GM12892 (cell line): ENCODE results near the gene FSTL1.

Source experiments
- POLR2A ChIP-seq: IDR thresholded peaks from 2 replicates; pipeline ENCODE4 v1.6.1; 2011; ENCODE audit warnings: low read depth, low read length, control low read depth
- POLR2AphosphoS5 ChIP-seq: IDR thresholded peaks from 2 replicates; pipeline ENCODE4 v1.6.1; 2011; ENCODE audit warnings: low read depth, low read length, control low read depth
- TAF1 ChIP-seq: IDR thresholded peaks from 2 replicates; pipeline ENCODE4 v1.6.1; 2011; ENCODE audit warnings: low read depth, mild to moderate bottlenecking, control low read depth, low read length, borderline replicate concordance

DNA sequence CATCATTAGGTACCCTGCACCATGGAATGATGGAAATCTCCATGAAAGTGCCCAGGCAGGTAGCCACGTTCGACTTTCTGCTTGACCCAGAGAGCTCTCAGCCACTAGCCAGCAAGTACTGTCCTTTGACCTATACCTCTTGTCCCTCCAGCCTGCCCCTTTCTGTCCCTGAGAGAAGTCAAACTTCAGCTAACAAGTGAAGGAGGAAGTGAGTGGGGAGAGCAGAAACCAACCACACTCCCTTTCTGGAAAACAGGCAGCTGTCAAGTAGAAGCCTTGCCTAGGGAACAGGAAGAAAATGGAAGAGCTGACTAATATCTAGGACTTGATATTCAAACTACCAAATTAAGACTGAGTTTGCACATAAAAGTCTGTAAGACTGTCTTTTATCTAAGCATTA lies 30.3 kb upstream of the FSTL1 start:
- TF ChIP-seq POLR2AphosphoS5: no peak
- no peak for TF ChIP-seq POLR2A
- TF ChIP-seq TAF1: no peak
